ENCODE results near the gene KAT2A.

The KAT2A gene

DNA sequence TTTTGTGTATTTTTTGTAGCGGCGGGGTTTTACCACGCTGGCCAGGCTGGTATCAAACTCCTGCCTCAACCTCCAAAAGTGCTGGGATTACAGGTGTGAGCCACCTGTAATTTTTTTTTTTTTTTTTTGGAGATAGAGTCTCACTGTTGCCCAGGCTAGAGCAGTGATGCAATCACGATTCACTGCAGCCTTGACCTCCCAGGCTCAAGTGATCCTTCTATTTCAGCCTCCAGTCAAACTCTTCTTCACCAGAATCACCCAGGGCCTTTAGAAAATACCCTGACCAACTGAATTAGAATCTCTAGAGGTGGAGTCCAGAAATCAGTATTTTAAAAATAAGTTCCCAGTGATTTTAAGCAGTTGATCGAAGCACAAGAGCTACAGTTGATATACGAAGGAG, 14.0 kb upstream of the KAT2A start:
- no peak for DNase-seq

DNA sequence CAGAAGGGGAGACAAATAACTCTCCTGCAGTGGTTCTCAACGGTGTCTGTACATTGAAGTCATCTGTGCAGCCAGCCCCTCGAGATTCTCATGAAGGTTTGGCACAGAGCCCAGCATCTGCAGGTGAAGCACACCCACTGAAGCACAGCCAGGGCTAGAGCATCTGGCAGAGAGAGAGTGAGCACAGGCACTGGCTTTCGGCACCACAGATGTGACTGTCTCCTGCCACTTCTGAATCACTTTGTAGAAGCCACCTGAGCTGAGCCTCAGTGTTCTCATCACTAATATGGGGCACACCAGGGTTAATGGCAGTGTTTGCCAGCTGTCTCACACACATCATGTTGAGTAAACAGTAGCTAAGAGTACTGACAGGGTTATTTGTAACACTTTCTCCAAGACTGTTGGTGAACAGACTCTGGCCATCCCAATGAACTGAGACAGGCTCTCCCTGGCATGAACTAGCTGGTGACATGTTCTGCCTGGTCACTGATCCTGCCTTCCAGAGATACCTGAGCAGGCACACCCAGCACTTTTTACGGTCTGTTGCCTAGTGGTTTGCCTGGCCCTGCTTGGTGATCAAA, 12.4 kb upstream of the KAT2A start:
- DNase-seq, result peak; percentile 23

DNA sequence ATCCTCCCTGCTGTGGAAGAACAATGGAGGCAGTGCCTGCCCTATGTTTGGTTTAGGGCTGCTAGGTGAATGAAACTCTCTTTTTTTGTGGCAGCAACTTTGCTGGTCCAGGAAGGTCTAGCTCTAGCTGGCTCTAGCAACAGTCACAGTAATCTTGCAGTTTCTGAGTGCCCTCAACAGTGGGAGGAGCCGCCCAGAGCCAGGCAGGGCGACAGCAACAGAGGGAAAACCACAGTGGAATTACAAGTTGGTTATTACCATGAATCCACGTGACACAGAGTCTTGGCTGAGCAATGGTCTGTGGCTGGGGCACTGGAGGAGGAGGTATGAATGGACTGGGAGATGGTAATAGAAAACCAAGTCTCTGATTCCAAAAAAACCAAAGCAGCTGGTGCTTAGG, 11.8 kb upstream of the KAT2A start:
- no peak for DNase-seq

DNA sequence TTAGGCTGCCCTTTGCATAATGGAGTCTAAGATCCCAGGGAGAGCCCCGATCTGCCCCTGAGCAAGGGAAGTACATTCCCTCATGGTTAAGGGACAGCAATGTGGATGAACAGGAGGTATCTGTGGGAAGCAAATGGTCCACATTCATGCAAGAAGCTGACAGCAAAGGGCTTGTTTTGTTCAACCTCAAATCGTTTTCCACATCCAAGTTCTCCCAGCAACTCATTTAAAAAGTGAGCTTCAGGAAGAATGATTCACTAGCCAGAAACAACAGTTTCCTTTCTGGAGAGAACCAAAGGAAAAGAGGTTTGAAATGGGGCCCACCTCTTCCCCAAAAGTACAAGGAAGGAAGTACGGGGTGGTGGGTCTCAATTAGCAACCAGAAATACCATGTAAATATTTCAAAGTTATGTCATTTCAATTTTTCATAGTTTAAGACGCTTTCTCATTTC, 10.8 kb upstream of the KAT2A start:
- DNase-seq, result no peak

DNA sequence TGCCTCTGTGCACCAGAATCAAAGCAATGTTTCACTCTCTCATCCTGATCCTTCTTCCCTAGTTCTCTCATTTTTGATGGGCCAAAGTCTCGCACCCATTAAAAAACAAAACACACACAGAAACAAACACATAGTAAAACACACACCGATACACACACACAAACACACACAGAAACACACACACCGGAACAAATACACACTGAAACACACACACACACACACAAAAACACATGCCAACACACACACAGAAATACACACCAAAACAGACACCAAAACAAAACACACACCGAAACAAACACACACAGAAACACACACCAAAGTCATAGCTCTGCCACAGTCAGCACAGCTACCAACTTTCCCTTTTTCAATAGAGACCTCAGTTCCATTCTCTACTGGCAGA, 10.1 kb upstream of the KAT2A start:
- DNase-seq, result no peak

DNA sequence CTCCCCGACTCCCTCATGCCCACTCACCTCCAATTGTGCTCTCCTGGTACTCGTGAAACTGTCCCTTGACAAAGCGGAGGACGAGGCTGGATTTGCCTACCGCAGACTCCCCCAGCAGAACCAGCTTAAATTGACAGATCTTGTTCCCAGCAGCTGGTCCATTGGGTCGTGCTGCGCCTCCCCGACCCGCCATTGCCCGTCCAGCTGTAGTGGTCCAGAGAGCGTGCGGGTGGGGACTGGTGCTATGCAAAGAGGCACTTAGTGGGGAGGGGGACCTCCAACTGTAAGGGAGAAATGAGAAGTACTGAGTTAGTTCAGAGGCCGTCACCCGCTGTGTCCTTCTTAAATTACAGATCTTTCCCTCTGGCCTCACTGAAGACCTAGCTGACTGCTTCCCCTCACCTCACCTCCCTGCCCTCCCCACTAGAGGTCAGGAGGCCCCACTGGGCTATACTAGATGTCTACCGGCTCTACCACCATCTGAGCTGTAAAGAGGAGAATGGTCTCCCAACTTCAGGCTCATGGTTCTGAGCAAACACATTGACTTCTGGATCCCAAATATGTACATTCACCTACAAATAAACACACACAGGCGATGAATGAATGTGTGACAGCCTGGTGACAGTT, 9.3 kb upstream of the KAT2A start:
- no peak for DNase-seq

DNA sequence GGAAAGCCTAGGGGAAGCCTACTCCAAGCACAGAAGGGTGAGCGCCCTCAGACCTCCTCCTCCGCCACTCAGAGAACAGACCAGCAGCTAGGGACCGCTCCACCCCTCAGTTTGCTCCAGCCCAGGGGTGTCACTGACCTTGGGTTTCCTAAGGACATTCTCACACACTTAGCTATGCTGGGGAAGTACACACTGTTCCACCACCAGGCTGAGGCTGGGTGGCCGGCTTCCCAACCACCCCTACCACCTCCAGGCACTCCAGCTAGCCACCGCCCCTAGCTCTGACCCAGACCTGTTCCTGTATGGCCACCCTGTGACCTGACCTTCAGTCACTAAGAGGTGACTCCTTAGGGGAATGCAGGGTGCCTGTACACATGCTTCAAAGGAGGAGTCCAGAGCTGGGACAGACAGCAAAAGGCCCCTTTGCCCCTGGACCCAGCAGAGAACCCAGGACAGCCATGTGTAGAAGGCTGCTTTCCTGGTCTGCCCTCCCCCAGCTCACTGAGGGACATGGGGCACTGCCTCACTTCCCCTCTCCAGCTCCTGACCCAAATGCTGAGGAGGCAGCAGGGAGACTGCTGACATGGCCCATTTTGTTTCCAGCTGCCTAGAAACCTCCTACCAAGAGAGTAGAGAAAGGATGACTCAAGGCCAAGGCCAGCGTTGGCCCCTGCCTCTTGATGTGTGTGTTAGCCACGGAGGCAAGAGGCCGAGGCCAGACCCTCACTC, 8.1 kb upstream of the KAT2A start:
- no peak for DNase-seq

DNA sequence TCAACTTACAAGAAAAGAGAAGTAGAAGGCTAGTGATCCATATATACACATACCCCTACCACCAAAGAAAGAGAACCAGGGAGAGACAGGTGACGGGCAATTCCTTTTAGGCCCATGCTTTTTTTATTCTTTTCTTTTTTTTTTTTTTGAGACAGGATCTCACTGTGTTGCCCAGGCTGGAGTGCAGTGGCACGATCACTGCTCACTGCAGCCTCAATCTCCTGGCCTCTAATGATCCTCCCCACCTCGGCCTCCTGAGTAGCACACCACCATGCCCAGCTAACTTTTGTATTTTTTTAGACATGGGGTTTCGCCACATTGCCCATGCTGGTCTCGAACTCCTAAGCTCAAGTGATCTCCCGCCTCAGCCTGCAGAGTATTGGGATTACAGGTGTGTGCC, 6.2 kb upstream of the KAT2A start:
- no peak for DNase-seq

DNA sequence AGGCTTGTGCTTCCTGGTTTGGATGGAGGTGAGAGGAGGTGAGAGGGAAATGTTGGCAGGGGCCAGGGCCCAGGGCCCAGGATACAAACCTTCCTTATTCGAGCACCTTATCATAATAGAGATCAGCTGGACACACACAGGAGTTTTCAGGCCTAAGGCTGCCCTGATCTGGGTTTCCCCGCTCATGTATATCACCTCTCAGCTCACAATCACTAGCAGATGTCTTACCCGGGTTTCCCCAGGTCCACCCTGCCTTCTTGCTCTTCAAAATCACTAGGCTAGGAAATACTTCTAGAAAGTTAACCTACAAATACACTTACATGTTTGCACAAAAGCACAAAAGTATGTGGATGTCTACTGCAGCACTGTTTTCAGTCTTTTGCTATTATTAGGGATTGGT, 5.7 kb upstream of the KAT2A start:
- no peak for DNase-seq

DNA sequence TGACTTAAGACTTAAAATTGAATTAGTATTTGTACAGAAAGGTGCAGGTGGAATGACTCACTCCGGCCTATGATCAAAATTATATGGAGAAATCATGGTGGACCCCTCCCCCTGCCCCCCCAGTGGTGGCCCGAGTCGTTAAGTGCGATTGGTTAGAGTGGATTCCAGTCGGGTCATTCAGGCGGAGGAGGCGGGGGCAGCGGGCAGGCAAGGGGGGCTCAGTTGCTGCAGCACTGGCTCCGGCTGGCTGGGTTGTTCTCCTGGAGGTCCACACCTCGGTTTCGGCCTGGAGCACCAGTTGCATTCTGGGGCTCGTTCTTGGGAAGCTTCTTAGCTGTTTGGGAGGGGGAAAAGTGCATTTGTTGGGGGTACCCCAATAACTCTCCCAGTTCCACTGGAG, 4.4 kb upstream of the KAT2A start:
- no peak for DNase-seq

DNA sequence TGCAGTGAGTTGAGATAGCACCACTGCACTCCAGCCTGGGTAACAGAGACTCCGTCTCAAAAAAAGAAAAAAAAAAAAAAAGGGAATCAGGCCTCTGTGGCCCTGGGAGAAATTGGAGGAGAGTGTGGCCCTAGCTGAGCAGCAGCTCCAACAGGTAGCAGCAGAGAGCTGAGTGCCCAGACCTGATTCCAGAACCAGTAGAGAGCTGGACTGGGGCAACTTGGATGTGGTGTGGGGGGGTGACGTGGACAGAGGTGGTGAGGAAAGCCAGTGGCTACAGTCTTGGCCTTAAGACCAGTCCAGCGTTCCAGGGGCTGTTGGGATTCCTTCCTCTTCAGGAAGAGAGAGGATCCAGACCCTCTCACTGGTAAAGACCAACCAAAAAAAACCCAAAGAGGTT, 3.1 kb upstream of the KAT2A start:
- no peak for DNase-seq

DNA sequence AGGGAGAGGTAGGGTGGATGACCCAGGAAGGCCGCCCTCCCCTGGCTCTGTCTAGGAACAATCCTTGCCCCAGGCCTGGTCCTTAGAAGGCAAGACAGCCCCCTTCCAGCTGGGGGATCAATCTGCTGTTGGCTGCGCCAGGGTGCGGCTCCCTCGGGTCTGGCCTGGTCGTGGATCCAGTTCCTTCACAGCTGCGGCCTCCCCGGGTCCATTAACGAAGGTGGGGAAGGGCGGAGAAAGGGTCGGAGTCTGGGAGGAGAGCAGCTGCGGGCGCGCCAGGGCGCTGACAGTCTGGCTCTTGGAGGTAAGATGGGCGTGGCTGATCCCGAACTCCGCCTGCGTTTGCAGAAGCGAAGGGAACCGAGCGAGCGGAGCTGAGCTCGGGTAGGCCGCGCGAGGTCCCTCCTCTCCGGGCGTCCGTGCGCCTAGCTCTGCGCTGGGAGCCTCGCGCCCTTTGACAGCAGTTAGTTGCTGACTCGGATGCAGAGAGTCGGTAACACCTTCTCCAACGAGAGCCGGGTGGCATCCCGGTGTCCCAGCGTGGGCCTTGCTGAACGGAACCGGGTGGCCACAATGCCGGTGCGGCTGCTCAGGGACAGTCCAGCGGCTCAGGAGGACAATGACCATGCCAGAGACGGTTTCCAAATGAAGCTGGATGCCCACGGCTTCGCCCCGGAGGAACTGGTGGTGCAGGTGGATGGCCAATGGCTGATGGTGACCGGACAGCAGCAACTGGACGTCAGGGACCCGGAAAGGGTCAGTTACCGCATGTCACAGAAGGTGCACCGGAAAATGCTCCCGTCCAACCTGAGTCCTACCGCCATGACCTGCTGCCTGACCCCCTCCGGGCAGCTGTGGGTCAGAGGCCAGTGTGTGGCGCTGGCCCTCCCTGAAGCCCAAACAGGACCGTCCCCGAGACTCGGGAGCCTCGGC, 1.5 kb upstream of the KAT2A start, which contains the start of gene HSPB9:
Gene HSPB9, plus strand, starts transcription at position 434 of the 933 bp plus-strand sequence. Its CDS starts 47 bp downstream, at position 481.
- no peak for DNase-seq

DNA sequence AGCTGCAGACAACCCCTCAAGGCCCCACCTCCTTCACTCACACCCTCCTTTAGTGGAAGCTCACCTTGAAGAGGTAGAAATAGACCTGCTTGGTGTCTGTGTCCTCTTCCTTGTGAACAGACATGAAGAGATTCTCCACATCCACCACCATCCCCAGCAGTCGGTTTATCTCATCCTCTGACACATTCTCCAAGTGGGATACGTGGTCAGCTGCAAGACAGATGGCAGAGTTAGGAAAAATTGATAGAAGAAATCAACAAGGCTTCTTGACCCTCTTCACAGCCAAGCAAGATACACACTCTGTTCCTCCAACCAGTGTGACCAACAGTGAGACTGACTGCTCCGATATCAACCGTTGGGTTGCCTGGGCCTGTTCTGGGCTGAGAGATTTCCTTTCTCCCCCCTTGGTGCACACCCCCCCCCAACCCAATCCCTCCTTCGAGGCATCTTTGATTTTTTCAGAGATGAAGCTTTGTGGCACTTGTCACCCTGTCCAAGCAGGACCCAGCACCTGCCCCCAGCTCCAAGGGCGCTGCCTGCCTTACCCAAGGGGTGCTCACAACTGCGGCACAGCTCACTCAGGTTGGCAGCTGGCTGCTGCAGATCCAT, 902 bp downstream of the KAT2A start:
- DNase-seq, result no peak

DNA sequence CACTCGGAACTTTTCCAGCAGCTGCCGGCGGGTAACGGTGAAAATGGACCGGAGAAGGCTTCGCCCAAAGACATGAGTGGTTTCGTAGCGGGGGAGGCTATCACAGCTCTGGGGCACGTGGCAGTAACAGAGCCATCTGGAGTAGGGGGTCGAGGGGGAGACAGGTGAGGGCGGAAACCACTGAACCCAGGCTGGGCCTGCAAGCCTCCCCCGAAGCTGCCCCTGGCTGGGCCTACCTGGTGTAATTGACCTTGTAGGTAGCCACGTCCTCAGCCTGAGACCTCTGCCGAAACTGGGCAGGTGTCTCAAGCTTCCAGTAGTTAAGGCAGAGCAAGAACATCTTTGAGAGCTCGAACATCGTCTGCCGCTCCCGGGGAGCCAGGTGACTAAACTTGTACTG, 1.9 kb downstream of the KAT2A start:
- no peak for DNase-seq

DNA sequence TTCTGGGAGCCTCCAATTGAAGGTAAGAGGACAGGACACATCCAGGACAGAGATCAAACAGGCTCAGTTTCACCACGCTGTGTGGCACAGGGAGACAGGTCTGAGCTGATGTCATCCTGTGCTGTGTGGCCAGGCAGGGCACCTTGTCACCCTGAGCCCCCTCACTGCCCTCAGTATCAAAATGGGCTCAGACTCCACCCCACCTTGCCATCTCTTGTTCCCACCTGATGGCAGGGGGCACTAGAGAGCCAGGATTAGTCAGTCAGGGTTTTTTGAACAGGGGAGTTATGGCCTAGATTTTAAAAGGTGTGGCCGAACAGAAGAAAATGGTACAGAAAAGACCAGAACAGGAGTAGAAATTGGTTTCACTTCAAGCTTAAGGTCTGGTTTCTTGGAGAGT, 2.6 kb downstream of the KAT2A start:
- peak; percentile 16 for DNase-seq

DNA sequence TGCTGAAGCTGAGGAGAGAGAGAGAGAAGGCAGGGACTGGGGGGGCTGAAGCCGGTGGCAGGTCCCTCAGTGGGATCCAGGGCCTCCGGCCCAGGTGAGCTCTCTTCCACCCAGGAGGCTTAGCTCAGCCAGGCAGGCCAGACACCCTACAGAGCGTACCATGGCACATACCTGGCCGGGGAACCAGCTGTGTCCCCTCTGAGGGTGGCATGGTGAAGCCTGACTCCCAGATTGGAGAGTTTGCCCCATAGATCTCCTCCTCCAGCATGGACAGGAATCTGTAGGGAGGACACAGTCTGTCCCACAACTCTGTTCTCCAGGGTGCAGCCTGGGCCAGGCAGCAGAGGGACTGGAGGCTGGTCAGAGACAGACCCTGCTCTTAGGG, 3.0 kb downstream of the KAT2A start:
- no peak for DNase-seq

DNA sequence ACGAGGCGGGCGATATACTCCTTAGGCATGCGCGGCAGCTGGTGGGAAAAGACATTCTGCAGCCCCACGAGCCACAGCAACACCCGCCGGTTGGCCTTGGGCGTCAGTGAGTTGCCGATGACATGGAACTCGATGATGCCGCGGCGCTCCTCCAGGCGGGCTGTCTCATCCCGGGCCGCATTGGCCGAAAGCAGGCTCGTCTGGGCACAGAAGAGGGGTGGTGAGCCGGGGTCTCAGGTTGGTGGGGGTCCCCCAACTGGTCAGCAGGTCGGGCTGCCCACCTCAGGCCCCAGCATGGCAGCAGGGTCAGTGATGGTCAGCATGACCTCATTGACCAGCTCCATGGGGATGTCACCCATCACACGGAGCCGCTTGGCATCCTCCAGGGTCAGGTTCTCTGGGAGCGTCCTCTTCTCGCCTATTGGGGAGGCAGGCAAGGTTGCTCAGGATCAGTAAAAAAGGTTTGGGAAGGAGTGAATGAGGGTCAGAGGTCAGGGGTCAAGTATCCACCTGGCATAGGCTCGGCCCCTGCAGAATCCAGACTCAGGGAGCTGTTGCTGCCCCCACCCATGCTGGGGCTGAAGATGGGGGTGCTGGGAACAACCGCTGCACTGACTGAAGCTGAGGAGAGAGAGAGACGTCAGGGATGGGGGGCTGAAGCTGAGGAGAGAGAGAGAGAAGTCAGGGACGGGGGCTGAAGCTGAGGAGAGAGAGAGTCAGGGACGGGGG, 3.6 kb downstream of the KAT2A start:
- no peak for DNase-seq

DNA sequence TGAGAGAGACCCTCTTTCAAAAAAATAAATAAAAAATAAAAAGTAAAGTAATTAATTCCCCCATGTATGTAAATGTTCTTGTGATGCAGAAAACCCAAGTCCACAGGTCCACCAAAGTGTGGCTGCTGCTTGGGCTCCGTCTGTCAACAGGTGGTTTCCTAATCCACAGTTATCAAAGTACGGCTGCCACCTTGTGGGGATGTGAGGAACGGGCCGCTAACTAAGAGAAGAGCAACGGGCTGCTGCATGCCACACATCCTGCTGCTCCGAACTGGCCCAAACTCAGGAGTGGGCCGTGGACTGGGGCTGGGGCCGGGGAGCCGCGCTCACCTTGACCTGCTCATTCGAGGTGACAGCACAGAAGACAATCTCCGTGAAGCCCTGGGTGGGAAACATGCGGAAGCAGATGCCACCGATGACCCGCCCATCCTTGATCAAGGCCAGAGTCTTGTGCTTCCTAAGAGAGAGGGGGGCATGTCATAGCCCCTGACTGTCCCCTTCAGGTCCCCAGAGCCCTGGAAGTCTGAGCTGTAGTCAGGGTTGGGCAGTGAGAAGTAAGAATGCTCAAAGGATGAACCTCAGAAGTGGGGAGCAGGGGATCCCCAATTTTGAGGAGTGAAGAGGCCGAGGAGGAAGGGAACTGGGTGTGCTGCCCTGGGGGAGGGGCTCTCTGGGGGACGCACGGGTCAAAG, 4.3 kb downstream of the KAT2A start:
- DNase-seq, result peak; percentile 70

DNA sequence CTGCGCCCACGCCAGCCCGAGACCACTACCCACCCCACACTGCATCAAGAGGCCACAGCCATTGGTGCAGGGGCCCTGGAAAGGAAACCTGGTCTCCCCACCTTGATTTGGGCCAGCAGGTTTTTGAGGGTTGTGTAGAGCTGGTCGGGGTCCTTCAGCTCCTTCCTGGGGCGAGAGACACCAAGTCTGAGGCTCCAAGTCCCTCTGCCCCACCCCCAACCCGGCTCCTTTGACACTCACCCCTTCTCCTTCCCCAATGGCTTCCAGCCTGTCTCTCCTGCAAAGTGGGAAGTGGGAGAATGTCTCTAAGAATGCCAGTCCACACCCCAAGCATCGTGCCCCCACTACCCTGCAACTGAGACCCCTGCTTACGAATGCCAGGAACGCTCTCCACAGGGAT, 7.0 kb downstream of the KAT2A start:
- DNase-seq, result no peak

DNA sequence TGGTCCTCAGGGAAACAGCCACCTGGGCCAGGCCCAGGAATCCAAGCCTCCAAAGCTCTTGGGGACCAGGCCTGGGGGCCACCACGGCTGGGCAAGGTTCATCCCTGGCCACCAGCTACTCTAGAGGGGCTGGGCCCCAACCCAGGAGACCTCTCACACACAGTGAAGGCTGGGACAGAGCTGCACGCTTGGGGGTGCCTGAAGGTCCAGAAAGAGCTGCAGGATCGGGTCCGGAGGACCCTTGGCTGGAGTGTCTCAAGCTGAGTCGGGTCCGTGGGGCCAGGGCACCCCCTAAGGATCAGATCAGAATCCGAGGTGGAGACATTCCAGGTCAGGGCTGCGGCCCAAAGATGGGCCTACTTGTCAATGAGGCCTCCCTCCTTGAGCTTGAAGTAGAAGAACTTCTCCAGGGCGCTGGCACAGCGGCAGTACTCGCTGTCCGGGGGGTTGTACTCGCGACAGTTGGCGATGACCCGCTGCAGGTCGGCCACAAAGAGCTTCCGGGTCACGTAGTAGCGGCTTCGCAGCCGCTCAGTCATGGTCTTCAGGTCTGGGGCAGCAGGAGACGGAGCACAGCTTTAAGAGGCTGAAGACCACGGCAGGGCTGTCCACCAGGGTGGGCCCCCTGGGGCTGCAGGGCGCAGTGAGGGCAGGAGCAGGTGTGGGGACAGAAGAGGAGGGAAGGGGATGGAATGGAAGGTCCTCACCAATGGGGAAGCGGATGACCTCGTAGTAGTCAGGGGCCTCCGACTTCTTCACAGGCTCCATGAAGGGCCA, 7.7 kb downstream of the KAT2A start:
- DNase-seq, result no peak

Data from DMS 273 treated with DMSO at 0.1 percent for 48 hours (cell line).